Transverse colon (tissue), 4 donors: ENCODE results near the gene CWC27. TPM values are rescaled to one million over a fixed set of nuclear protein-coding genes. Genes with fewer than 3 reads are reported as not detected.
A peak's percentile ranks its signal among the peaks of the same experiment; 100 is the strongest.

Experiments used
- DNase-seq: peaks from one replicate; pipeline ENCODE4 v3.0.0-alpha.2; 2019
- H3K27ac ChIP-seq, 4 donors: fragments of 200-600 bp; sonication (generic); 2 replicates each; pipeline ENCODE4 v1.5.1; 2016 to 2018; ENCODE audit warnings: inconsistent platforms in 4 of 4
- H3K27me3 ChIP-seq: fragments of 200-600 bp; sonication (generic); 2 replicates; pipeline ENCODE4 v1.5.1; 2017; ENCODE audit warnings: inconsistent platforms
- H3K36me3 ChIP-seq, 4 donors: fragments of 200-600 bp; sonication (generic); 2 replicates each; pipeline ENCODE4 v1.5.1; 2017 to 2019; ENCODE audit warnings: inconsistent platforms in 4 of 4
- H3K4me1 ChIP-seq, 4 donors: fragments of 200-600 bp; sonication (generic); 2 replicates each; pipeline ENCODE4 v1.5.1; 2017 to 2020; ENCODE audit warnings: inconsistent platforms in 4 of 4
- H3K4me3 ChIP-seq, 4 donors: fragments of 200-600 bp; sonication (generic); 1 replicate in 1 of 4; 2 replicates in 3 of 4; pipeline versions ENCODE4 v1.5.1 to v1.6.1; 2017 to 2019; ENCODE audit warnings: inconsistent platforms in 4 of 4
- H3K9me3 ChIP-seq, 2 donors: fragments of 200-600 bp; sonication (generic); 2 replicates each; pipeline ENCODE4 v1.5.1; 2017 to 2019; ENCODE audit warnings: inconsistent platforms in 2 of 2
- CTCF ChIP-seq, 5 experiments: fragments of 200-600 bp in 3 of 5; fragments of 450-650 bp in 2 of 5; sonication (generic) in 3 of 5; IDR thresholded peaks; 1 replicate in 2 of 5; 2 replicates in 3 of 5; pipeline ENCODE4 v1.5.1; 2016 to 2017; ENCODE audit warnings: antibody characterized with exemption in 5 of 5, inconsistent platforms in 3 of 5, mild to moderate bottlenecking in 2 of 5, moderate library complexity in 1 of 5
- EP300 ChIP-seq: sonication (generic); formaldehyde crosslinking; IDR thresholded peaks from one replicate; pipeline ENCODE4 v1.6.1; 2017; ENCODE audit warnings: antibody characterized with exemption, low read depth
- POLR2A ChIP-seq: fragments of 450-650 bp; IDR thresholded peaks from one replicate; pipeline ENCODE4 v1.6.1; 2016; ENCODE audit warnings: antibody characterized with exemption, mild to moderate bottlenecking, moderate library complexity
- POLR2AphosphoS5 ChIP-seq, 3 donors: sonication (generic); formaldehyde crosslinking; IDR thresholded peaks; one replicate each; pipeline ENCODE4 v1.6.1; 2016; ENCODE audit warnings: antibody characterized with exemption in 3 of 3
- WGBS, 2 donors: methylation state at CpG; one replicate each; pipeline ENCODE4 v1.1.5; 2018; ENCODE audit warnings: low coverage in 1 of 2; 5-methylcytosine and 5-hydroxymethylcytosine counted together
- in situ Hi-C, 4 donors: fragments of 200-750 bp; cut with MboI; loops; one replicate each; pipeline versions ENCODE4 v1.15.0 to v1.15.1; 2017; ENCODE audit warnings: low sequenced_read_pairs in 3 of 4, low pct_ligation_motif_present in 1 of 4, low pct_unique_long_range_greater_than_20kb in 1 of 4
- intact Hi-C: fragments of 100-400 bp; cut with DNase I; formaldehyde crosslinking; loops from one replicate; pipeline ENCODE4 v1.15.1; 2023; ENCODE audit warnings: low total_unique reads
- total RNA-seq, 4 donors: library from RNA; depleted of rRNA; stranded (reverse); fragments of >200 nt; gene quantifications; one replicate each; pipeline ENCODE4 v1.1.0, GENCODE V29; 2016

The CWC27 gene
- total RNA-seq, 4 donors from 2014 or later: 9.6 to 36.2 (median 15.6) TPM; not detected in 1

GRCh38 chr5:64836786-64837185, 68.1 kb downstream of the CWC27 start:
- in situ Hi-C loops: no loop called here
- H3K27ac ChIP-seq: peak overlapping the region in 1 of 4 donors; percentile 22

GRCh38 chr5:64838376-64838775, 69.6 kb downstream of the CWC27 start:
- WGBS, 2 donors: 67 to 92% methylated on average over 1 of the region's 1 CpG
- no peaks in the 10 kb centered on the region for H3K36me3 ChIP-seq
- H3K4me3 ChIP-seq: no peak overlapping the region
- DNase-seq: no peak
- no peaks in the 10 kb centered on the region for H3K27me3 ChIP-seq
- H3K4me1 ChIP-seq: peaks cover 0 to 6% (median 0%) of the 10 kb centered on the region in 4 donors
- intact Hi-C loops: no loop called here
- no peak overlapping the region for H3K27ac ChIP-seq
- no peak for TF ChIP-seq EP300
- no peak for TF ChIP-seq POLR2A
- TF ChIP-seq POLR2AphosphoS5 (IDR thresholded peaks at IDR 0.05): no peak
- no peaks in the 10 kb centered on the region for H3K9me3 ChIP-seq
- in situ Hi-C loops: no loop called here

More at GRCh38 chr5:64836786-64837185, 68.1 kb downstream of the CWC27 start:
- Histone ChIP-seq H3K4me1 (peaks cover 0 to 6% (median 0%) of the 10 kb centered on the region in 4 donors), H3K27me3 (no peaks in the 10 kb centered on the region), H3K36me3 (no peaks in the 10 kb centered on the region), H3K9me3 (no peaks in the 10 kb centered on the region), H3K4me3 (no peak overlapping the region)
- no peak for DNase-seq
- intact Hi-C loops: no loop called here
- TF ChIP-seq POLR2AphosphoS5 (IDR thresholded peaks at IDR 0.05) (no peak), POLR2A (no peak), EP300 (no peak), CTCF (IDR thresholded peaks at IDR 0.05) (no peak)
- 72 to 78% methylated on average over 2 to 4 of the region's 4 CpGs for WGBS, 2 donors

- Histone ChIP-seq H3K4me1 (peaks cover 0 to 6% (median 0%) of the 10 kb centered on the region in 4 donors), H3K9me3 (no peaks in the 10 kb centered on the region), H3K4me3 (no peak overlapping the region), H3K27ac (no peak overlapping the region), H3K27me3 (no peaks in the 10 kb centered on the region), H3K36me3 (no peaks in the 10 kb centered on the region)
- in situ Hi-C loops: no loop called here
- TF ChIP-seq EP300 (no peak), POLR2AphosphoS5 (IDR thresholded peaks at IDR 0.05) (no peak), CTCF (IDR thresholded peaks at IDR 0.05) (no peak), POLR2A (no peak)
- no peak for DNase-seq
- intact Hi-C loops: no loop called here
Measured at GRCh38 chr5:64838803-64839202, 70.1 kb downstream of the CWC27 start.

- Histone ChIP-seq H3K27me3 (no peaks in the 10 kb centered on the region), H3K9me3 (peaks cover under 1 to 2% of the 10 kb centered on the region in 2 donors), H3K36me3 (peaks cover 0 to 2% (median 0%) of the 10 kb centered on the region in 4 donors), H3K4me1 (peaks cover 0 to 6% (median 0%) of the 10 kb centered on the region in 4 donors), H3K4me3 (no peak overlapping the region), H3K27ac (no peak overlapping the region)
- DNase-seq: no peak
- no peak for TF ChIP-seq EP300
- no peak for TF ChIP-seq CTCF (IDR thresholded peaks at IDR 0.05)
- no peak for TF ChIP-seq POLR2A
- intact Hi-C loops: no loop called here
- WGBS, 2 donors: 71 to 94% methylated on average over 1 of the region's 1 CpG
- in situ Hi-C loops: no loop called here
Measured at GRCh38 chr5:64839936-64840335, 71.2 kb downstream of the CWC27 start.

- no peak for DNase-seq
- Histone ChIP-seq H3K27ac (no peak overlapping the region), H3K27me3 (no peaks in the 10 kb centered on the region), H3K4me1 (peaks cover 0 to 6% (median 0%) of the 10 kb centered on the region in 4 donors), H3K4me3 (no peak overlapping the region), H3K36me3 (peaks cover 0 to 6% (median 2%) of the 10 kb centered on the region in 4 donors), H3K9me3 (peaks cover 10 to 11% of the 10 kb centered on the region in 2 donors)
- TF ChIP-seq CTCF (IDR thresholded peaks at IDR 0.05) (no peak), POLR2AphosphoS5 (IDR thresholded peaks at IDR 0.05) (no peak), EP300 (no peak), POLR2A (no peak)
- intact Hi-C loops (no loop called here), in situ Hi-C loops (no loop called here)
- 100% methylated on average over 1 of the region's 1 CpG; no CpG with 5 or more reads in 1 of the 2 donors for WGBS, 2 donors
Measured at GRCh38 chr5:64840958-64841357, 72.2 kb downstream of the CWC27 start.
